Upper lobe of right lung (tissue), 1 donor: ENCODE measurements around the gene CENPO. TPM values are rescaled to one million over a fixed set of nuclear protein-coding genes. Genes with fewer than 3 reads are reported as not detected.

Experiments
- ATAC-seq: fragments of 200-7000 bp; cut with Tn5 transposase; one replicate; pipeline ENCODE4 v1.9.1; 2020; ENCODE audit warnings: mild to moderate bottlenecking, moderate library complexity
- DNase-seq: peaks from one replicate; pipeline ENCODE4 v3.0.0-alpha.2; 2020
- H3K27ac ChIP-seq: fragments of 200-600 bp; one replicate; pipeline ENCODE4 v1.8.0; 2022
- H3K27me3 ChIP-seq: fragments of 200-600 bp; one replicate; pipeline ENCODE4 v1.8.0; 2022; ENCODE audit warnings: mild to moderate bottlenecking
- H3K36me3 ChIP-seq: fragments of 200-600 bp; one replicate; pipeline ENCODE4 v1.8.0; 2022
- H3K4me1 ChIP-seq: fragments of 200-600 bp; one replicate; pipeline ENCODE4 v1.8.0; 2022
- H3K4me3 ChIP-seq: fragments of 200-600 bp; one replicate; pipeline ENCODE4 v1.8.0; 2022; ENCODE audit warnings: mild to moderate bottlenecking
- H3K9me3 ChIP-seq: fragments of 200-600 bp; one replicate; pipeline ENCODE4 v1.8.0; 2022
- intact Hi-C: fragments of 100-400 bp; cut with DNase I; formaldehyde crosslinking; loops from one replicate; pipeline ENCODE4 v1.11.0; 2022
- total RNA-seq: library from RNA; stranded (reverse); fragmentation: NEBNext Ultra II Directional; extraction: Animal tissue kit (Norgen Biotek cat#: 25700); gene quantifications from one replicate; pipeline ENCODE4 v1.2.1, GENCODE V29; 2021
- TF ChIP-seq, protein P1 (sequence below): fragments of 200-600 bp; IDR thresholded peaks from one replicate; pipeline ENCODE4 v1.8.0; 2022; ENCODE audit warnings: antibody characterized with exemption
- donor health status: DM: no; HTN: yes; CAD: no; lungs with severe emphysema.

Gene CENPO
- total RNA-seq, 1 donor from 2014 or later: 6.5 TPM

- intact Hi-C loops: no loop called here
These were observed 65.8 kb downstream of the CENPO start for GRCh38 chr2:24858996-24859395.

DNA sequence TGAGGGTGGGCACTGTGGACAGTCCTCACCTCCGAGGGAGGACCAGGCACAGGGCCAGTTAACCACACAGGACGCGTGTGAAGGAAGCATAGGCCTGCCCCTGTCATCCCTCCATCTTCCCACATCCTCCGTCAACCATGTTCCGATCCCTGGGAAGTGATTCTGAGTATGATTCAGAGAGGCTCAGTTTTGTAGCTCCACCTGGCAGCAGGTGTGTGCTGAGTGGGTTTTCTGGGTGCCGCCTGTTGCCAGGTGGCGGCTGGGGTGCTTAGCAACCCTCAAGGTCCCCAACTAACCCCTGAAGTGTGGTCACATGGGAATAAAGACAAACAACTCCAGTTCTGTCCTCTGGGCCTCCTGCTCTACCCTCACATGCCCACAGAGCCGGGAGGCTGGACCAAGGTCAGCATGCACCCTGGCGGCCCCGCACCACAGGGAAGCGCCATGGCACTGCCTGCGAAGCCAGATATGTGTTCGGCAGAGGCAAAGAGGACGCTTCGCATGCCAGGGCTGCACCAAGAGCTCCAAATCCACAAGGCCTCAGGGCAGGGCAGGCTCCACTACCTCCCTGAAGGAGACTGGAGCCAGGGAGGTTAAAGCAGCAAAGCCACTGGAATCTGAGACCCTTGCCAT, 66.9 kb downstream of the CENPO start:
- ATAC-seq: no peak
- no peaks in the 10 kb centered on the region for H3K9me3 ChIP-seq
- no peaks in the 10 kb centered on the region for H3K36me3 ChIP-seq
- no peaks in the 10 kb centered on the region for H3K4me1 ChIP-seq
- TF ChIP-seq, protein P1, sequence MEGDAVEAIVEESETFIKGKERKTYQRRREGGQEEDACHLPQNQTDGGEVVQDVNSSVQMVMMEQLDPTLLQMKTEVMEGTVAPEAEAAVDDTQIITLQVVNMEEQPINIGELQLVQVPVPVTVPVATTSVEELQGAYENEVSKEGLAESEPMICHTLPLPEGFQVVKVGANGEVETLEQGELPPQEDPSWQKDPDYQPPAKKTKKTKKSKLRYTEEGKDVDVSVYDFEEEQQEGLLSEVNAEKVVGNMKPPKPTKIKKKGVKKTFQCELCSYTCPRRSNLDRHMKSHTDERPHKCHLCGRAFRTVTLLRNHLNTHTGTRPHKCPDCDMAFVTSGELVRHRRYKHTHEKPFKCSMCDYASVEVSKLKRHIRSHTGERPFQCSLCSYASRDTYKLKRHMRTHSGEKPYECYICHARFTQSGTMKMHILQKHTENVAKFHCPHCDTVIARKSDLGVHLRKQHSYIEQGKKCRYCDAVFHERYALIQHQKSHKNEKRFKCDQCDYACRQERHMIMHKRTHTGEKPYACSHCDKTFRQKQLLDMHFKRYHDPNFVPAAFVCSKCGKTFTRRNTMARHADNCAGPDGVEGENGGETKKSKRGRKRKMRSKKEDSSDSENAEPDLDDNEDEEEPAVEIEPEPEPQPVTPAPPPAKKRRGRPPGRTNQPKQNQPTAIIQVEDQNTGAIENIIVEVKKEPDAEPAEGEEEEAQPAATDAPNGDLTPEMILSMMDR: no peak
- no peak overlapping the region for H3K27ac ChIP-seq
- H3K4me3 ChIP-seq: no peak overlapping the region
- intact Hi-C loops: no loop called here
- DNase-seq: no peak
- no peaks in the 10 kb centered on the region for H3K27me3 ChIP-seq

More at GRCh38 chr2:24858996-24859395, 65.8 kb downstream of the CENPO start:
- no peak for DNase-seq
- Histone ChIP-seq H3K9me3 (no peaks in the 10 kb centered on the region), H3K4me3 (no peak overlapping the region), H3K36me3 (no peaks in the 10 kb centered on the region), H3K27me3 (no peaks in the 10 kb centered on the region), H3K27ac (no peak overlapping the region), H3K4me1 (no peaks in the 10 kb centered on the region)
- TF ChIP-seq, protein P1: no peak
- ATAC-seq: no peak

DNA sequence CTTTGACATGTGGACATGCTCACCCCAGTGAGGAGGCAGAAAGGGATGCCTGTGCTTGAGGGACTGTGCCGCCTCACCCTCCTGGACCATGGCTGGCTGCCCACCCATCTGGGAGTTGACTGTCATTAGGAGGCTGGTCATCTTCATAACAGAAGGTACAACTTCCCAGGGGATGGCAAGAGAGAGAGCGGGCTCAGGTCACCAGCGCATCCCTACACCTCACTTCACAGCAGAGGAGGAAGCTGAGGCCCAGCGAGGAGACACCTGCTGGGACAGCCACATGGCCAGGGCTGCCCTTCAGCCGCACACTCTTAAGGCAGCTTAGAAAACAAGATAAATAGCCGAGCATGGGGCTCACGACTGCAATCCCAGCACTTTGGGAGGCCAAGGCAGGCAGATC, 67.4 kb downstream of the CENPO start:
- TF ChIP-seq, protein P1: no peak
- Histone ChIP-seq H3K36me3 (no peaks in the 10 kb centered on the region), H3K27ac (no peak overlapping the region), H3K4me1 (no peaks in the 10 kb centered on the region), H3K9me3 (no peaks in the 10 kb centered on the region), H3K4me3 (no peak overlapping the region), H3K27me3 (no peaks in the 10 kb centered on the region)
- DNase-seq (no peak), ATAC-seq (no peak)
- intact Hi-C loops: no loop called here

DNA sequence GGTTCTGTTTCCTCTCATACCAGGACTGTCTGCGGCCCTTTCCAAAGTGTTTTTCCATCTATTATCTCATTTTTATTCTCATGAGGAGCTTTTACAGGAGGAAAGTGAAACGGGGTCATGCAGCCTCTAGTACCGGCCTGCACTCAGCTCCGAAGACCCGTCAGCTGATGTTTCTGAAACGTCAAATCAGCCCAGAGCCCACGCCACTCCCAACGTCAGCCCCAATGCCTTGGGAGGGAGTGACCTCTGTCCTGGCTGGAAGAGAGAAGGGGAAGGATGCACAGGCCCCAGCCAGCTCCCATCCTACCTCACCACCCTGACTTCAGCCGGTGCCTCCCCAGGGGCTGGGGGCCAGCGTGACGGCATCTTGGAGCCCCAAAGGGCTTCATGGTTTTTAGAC, 68.3 kb downstream of the CENPO start:
- Histone ChIP-seq H3K27ac (no peak overlapping the region), H3K4me1 (no peaks in the 10 kb centered on the region), H3K9me3 (no peaks in the 10 kb centered on the region), H3K36me3 (no peaks in the 10 kb centered on the region), H3K27me3 (no peaks in the 10 kb centered on the region), H3K4me3 (no peak overlapping the region)
- TF ChIP-seq, protein P1: no peak
- DNase-seq (no peak), ATAC-seq (no peak)
- intact Hi-C loops: no loop called here

- Histone ChIP-seq H3K36me3 (no peaks in the 10 kb centered on the region), H3K4me1 (no peaks in the 10 kb centered on the region), H3K9me3 (no peaks in the 10 kb centered on the region), H3K27me3 (no peaks in the 10 kb centered on the region), H3K4me3 (no peak overlapping the region), H3K27ac (no peak overlapping the region)
- DNase-seq: no peak
- intact Hi-C loops: no loop called here
- no peak for ATAC-seq
- TF ChIP-seq, protein P1: no peak
These were observed 70.4 kb downstream of the CENPO start for GRCh38 chr2:24863641-24864040.

DNA sequence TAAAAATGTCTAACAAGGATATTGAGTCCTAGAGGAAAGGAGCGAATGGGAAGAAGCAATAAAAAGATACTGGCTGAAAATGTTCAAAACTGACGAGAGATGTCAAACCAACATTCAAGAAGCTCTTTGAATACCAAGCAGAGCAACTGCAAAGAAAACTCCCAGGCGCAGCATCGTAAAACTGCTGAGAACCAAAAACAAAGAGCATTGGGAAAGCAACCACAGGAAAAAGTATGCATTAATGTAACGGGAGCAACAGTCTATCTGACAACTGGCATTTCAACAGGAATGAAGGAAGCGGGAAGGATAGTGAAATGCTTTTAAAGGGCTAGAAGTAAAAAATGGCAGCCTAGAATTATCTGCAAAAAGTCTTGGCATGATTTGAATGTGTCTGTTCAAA, 73.7 kb downstream of the CENPO start:
- DNase-seq: no peak
- Histone ChIP-seq H3K27ac (no peak overlapping the region), H3K27me3 (no peaks in the 10 kb centered on the region), H3K9me3 (no peaks in the 10 kb centered on the region), H3K4me1 (no peaks in the 10 kb centered on the region), H3K4me3 (no peak overlapping the region), H3K36me3 (no peaks in the 10 kb centered on the region)
- TF ChIP-seq, protein P1: no peak
- ATAC-seq: no peak
- intact Hi-C loops: no loop called here
